Measurements from ENCODE around the gene SP1.

DNA sequence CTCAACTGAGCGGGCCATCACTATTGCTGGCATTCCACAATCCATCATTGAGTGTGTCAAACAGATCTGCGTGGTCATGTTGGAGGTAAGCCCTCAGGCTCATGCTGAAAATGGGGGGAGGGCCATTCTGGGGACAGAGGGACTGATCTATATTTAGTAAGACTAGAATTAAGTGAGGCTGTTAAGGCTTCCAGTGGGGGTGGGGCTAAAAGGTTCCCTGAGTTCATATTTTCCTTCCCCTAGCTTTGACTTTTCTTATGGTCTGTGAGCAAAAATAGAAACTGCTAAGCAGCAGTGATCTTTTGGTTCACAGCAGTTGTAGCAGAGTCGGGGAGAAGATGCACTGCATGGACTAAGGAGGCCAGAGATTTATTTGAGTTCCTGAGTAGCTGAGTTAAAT is 81.1 kb downstream of the SP1 start:
- TF ChIP-seq, protein P1, sequence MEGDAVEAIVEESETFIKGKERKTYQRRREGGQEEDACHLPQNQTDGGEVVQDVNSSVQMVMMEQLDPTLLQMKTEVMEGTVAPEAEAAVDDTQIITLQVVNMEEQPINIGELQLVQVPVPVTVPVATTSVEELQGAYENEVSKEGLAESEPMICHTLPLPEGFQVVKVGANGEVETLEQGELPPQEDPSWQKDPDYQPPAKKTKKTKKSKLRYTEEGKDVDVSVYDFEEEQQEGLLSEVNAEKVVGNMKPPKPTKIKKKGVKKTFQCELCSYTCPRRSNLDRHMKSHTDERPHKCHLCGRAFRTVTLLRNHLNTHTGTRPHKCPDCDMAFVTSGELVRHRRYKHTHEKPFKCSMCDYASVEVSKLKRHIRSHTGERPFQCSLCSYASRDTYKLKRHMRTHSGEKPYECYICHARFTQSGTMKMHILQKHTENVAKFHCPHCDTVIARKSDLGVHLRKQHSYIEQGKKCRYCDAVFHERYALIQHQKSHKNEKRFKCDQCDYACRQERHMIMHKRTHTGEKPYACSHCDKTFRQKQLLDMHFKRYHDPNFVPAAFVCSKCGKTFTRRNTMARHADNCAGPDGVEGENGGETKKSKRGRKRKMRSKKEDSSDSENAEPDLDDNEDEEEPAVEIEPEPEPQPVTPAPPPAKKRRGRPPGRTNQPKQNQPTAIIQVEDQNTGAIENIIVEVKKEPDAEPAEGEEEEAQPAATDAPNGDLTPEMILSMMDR (conservative IDR thresholded peaks at IDR 0.05; ENCODE audit: low read depth, low read length): no peak
- TF ChIP-seq MAZ (IDR thresholded peaks at IDR 0.05; ENCODE audit: borderline replicate concordance, low read depth, low read length) (no peak), CHD1 (IDR thresholded peaks at IDR 0.05; ENCODE audit: low read depth, low read length) (no peak), CEBPB (IDR thresholded peaks at IDR 0.05; ENCODE audit: low read depth, low read length) (no peak), RAD21 (IDR thresholded peaks at IDR 0.05; ENCODE audit: low read length) (no peak), BHLHE40 (IDR thresholded peaks at IDR 0.05; ENCODE audit: low read depth, low read length) (no peak), MAFK (IDR thresholded peaks at IDR 0.05; ENCODE audit: low read depth, low read length) (no peak), POLR2A (IDR thresholded peaks at IDR 0.05; ENCODE audit: low read depth, low read length) (no peak), RCOR1 (IDR thresholded peaks at IDR 0.05; ENCODE audit: insufficient replicate concordance, low read length) (no peak), ELK1 (IDR thresholded peaks at IDR 0.05; ENCODE audit: borderline replicate concordance, low read depth, low read length) (no peak), NFE2L2 (IDR thresholded peaks at IDR 0.05; ENCODE audit: low read depth, low read length) (no peak)

All from IMR-90 (cell line).